MCF 10A (cell line): ENCODE data around the gene RELN. TPM values are rescaled to one million over a fixed set of nuclear protein-coding genes. Genes with fewer than 3 reads are reported as not detected.

ENCODE experiments used
- BruUV-seq: library from RNA; stranded (reverse); fragments of 400-500 nt; replicated peaks from 2 replicates; lab custom pipeline; 2021; lab: Mats Ljungman, UMichigan
- CTCF ChIA-PET: fragments of 300-600 bp; sonication (Branson Sonifier 250); formaldehyde crosslinking; extraction: SDS; loops from one replicate; lab custom pipeline; 2021; ENCODE audit warnings: antibody characterized with exemption, inconsistent platforms; lab: Yijun Ruan, JAX
- POLR2A ChIA-PET: fragments of 300-600, 350-650 bp; sonication (Branson Sonifier 250); formaldehyde crosslinking; extraction: SDS; loops from one replicate; lab custom pipeline; 2020; ENCODE audit warnings: antibody characterized with exemption, inconsistent platforms; lab: Yijun Ruan, JAX
- DNase-seq: peaks from one replicate; pipeline ENCODE4 v3.0.0-alpha.2; 2018; ENCODE audit not compliant: unreplicated experiment
- H3K27ac Mint-ChIP-seq: one replicate; pipeline ENCODE4 v1.8.0; 2022; ENCODE audit warnings: mild to moderate bottlenecking, low read depth, mixed read lengths; ENCODE audit not compliant: unreplicated experiment
- H3K27me3 Mint-ChIP-seq: one replicate; pipeline ENCODE4 v1.8.0; 2022; ENCODE audit warnings: mixed read lengths; ENCODE audit not compliant: insufficient read depth, unreplicated experiment
- H3K36me3 Mint-ChIP-seq: one replicate; pipeline ENCODE4 v1.8.0; 2022; ENCODE audit warnings: mild to moderate bottlenecking, moderate library complexity, mixed read lengths; ENCODE audit not compliant: insufficient read depth, unreplicated experiment
- H3K4me1 Mint-ChIP-seq: one replicate; pipeline ENCODE4 v1.8.0; 2022; ENCODE audit warnings: mixed read lengths; ENCODE audit not compliant: insufficient read depth, unreplicated experiment
- H3K4me3 Mint-ChIP-seq: one replicate; pipeline ENCODE4 v1.8.0; 2022; ENCODE audit warnings: mild to moderate bottlenecking, moderate library complexity, mixed read lengths; ENCODE audit not compliant: unreplicated experiment
- H3K9me3 Mint-ChIP-seq: one replicate; pipeline ENCODE4 v1.8.0; 2022; ENCODE audit warnings: mixed read lengths; ENCODE audit not compliant: unreplicated experiment
- CTCF ChIP-seq: fragments of 200-600 bp; IDR thresholded peaks from one replicate; pipeline ENCODE4 v1.8.0; 2022; ENCODE audit warnings: antibody characterized with exemption, mild to moderate bottlenecking; ENCODE audit not compliant: unreplicated experiment
- intact Hi-C: fragments of 100-400 bp; cut with micrococcal nuclease; formaldehyde crosslinking; loops from 2 replicates; pipeline ENCODE4 v1.14.1; 2022
- total RNA-seq: library from RNA; stranded (reverse); gene quantifications from 2 replicates; pipeline ENCODE4 v1.2.3, GENCODE V29; 2022

Gene RELN
- total RNA-seq, 1 experiment from 2014 or later, result not detected

GRCh38 chr7:103632972-103633371 is 356.5 kb downstream of the RELN start:
- H3K36me3 Mint-ChIP-seq, result no peaks in the 10 kb centered on the region
- no TSS peak for BruUV-seq
- CTCF ChIA-PET, result no interaction called here
- peaks cover 9% of the 10 kb centered on the region for H3K4me1 Mint-ChIP-seq
- no peaks in the 10 kb centered on the region for H3K27me3 Mint-ChIP-seq
- H3K9me3 Mint-ChIP-seq, result no peaks in the 10 kb centered on the region
- intact Hi-C loops, result no loop called here
- no peak overlapping the region for H3K27ac Mint-ChIP-seq
- DNase-seq, result no peak
- POLR2A ChIA-PET, result interaction anchor here (0.9 kb wide), 1 partner anchor 17 kb away, joined by 3 read pairs; no protein-coding TSS in a partner anchor
- TF ChIP-seq CTCF, result no peak
- H3K4me3 Mint-ChIP-seq, result no peak overlapping the region

- no peak for DNase-seq
- peaks cover 4% of the 10 kb centered on the region for H3K4me1 Mint-ChIP-seq
- H3K27ac Mint-ChIP-seq, result no peak overlapping the region
- no peaks in the 10 kb centered on the region for H3K36me3 Mint-ChIP-seq
- CTCF ChIA-PET, result no interaction called here
- POLR2A ChIA-PET, result interaction anchor here (0.9 kb wide), 1 partner anchor 17 kb away, joined by 3 read pairs; no protein-coding TSS in a partner anchor
- TF ChIP-seq CTCF, result no peak
- intact Hi-C loops, result no loop called here
- no peaks in the 10 kb centered on the region for H3K9me3 Mint-ChIP-seq
- H3K4me3 Mint-ChIP-seq, result no peak overlapping the region
- no peaks in the 10 kb centered on the region for H3K27me3 Mint-ChIP-seq
- no TSS peak for BruUV-seq
Measured at GRCh38 chr7:103632005-103632639, 357.3 kb downstream of the RELN start.

GRCh38 chr7:103630318-103630717 is 359.1 kb downstream of the RELN start:
- POLR2A ChIA-PET, result no interaction called here
- Mint-ChIP-seq H3K4me3 (no peak overlapping the region), H3K27ac (no peak overlapping the region), H3K9me3 (no peaks in the 10 kb centered on the region), H3K27me3 (no peaks in the 10 kb centered on the region), H3K4me1 (no peaks in the 10 kb centered on the region), H3K36me3 (no peaks in the 10 kb centered on the region)
- no peak for TF ChIP-seq CTCF
- CTCF ChIA-PET, result no interaction called here
- no peak for DNase-seq
- intact Hi-C loops, result no loop called here
- BruUV-seq, result no TSS peak

- intact Hi-C loops, result no loop called here
- H3K36me3 Mint-ChIP-seq, result no peaks in the 10 kb centered on the region
- ChIA-PET POLR2A (interaction anchor here (0.6 kb wide), 1 partner anchor 32 kb away, joined by 3 read pairs; no protein-coding TSS in a partner anchor), CTCF (interaction anchor here (1.0 kb wide), 1 partner anchor 55 kb away, joined by 3 read pairs; no protein-coding TSS in a partner anchor)
- H3K4me1 Mint-ChIP-seq, result no peaks in the 10 kb centered on the region
- no peak overlapping the region for H3K27ac Mint-ChIP-seq
- no peaks in the 10 kb centered on the region for H3K27me3 Mint-ChIP-seq
- DNase-seq, result no peak
- H3K4me3 Mint-ChIP-seq, result no peak overlapping the region
- no peak for TF ChIP-seq CTCF
- H3K9me3 Mint-ChIP-seq, result no peaks in the 10 kb centered on the region
- BruUV-seq, result no TSS peak
Measured at GRCh38 chr7:103628742-103629141, 360.7 kb downstream of the RELN start.
